Stimulated activated CD4-positive, alpha-beta T cell treated with anti-CD3 and anti-CD28 coated beads, Interleukin-4, amount 100 ng/mL, for 4 hours (primary cell): ENCODE measurements around the gene SLIRP.
"Not testable (repeated sequence)": the region's sequence is repeated elsewhere in the genome, so short reads cannot be mapped to it uniquely, and the experiment has no call there.

Experiments used
- DNase-seq, 2 experiments: peaks; one replicate each; pipeline ENCODE4 v3.0.0-alpha.2; 2020

The SLIRP gene

DNA sequence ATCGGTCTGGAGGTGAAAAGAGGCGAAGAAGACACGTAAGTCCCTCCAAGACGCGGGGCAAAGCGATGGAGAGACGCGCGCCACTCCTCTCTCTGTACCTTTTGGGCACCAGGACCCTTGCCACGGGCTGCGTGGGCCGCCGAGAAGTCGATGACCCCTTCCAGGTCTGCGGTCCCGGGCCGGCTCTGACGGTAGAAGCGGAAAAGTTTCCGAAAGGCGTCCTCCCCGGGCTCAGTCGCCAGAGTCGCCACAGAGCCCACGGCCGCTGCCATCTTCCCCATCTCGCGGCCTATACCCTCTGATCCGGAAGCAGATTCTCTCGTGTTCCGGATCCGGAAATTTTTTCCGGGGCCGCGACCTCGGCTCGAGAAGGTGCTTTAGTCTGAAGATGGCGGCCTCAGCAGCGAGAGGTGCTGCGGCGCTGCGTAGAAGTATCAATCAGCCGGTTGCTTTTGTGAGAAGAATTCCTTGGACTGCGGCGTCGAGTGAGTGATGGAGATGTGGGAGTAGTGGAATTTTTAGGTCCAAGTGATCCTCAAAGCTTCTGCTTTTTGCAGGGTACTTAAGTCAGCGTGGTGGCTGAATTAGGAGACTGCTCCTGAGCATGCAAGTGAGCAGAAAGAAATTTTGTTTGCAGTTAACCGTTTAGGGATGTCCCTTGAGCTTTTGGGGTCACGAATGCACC, at the start of gene SLIRP, which contains the start of gene ALKBH1:
Gene SLIRP, plus strand, starts transcription at position 380 of the 685 bp plus-strand sequence. Its CDS starts 9 bp downstream, at position 389.
Gene ALKBH1, minus strand, starts transcription at position 300 of the 685 bp plus-strand sequence. Its CDS starts 19 bp downstream, at position 281.
- DNase-seq: peak; percentile 77 to 84

DNA sequence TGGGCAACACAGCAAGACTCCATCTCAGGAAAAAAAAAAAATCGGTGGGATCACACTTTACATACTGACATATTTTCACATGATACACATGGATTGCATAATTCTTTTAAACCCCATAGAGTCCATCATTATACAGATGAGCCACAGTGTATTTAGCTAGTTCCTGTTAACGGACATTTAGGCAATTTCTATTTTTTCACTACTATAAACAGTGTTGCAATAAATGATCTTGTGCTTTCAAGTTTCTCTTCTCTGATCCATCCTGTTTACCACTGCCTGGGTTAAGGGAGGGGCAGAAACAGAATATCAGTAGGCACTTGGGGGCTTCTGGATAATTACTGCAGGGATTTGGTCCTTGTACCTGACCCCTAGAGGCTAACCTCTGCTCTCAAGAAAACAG, 48.1 kb upstream of the SLIRP start:
- no peak for DNase-seq

DNA sequence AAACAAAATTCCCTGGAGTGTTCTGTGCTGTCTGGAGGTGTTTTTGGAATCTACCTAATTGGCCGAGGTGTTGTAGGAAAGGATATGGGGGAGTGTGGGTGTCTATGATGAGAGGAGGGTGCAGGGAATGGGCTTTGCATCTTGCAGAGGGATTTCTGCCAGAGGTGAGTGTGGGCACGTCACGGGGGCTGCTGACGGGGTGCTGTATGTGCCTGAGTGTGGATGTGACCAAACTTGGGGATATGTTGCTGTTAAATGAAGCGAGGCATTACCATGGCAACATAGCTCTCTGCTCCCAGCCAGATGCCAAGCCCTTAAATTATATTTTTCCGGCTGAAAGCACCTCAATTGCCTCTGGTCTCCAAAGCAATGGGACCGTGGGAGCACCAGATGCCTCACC, 47.1 kb upstream of the SLIRP start:
- no peak for DNase-seq

DNA sequence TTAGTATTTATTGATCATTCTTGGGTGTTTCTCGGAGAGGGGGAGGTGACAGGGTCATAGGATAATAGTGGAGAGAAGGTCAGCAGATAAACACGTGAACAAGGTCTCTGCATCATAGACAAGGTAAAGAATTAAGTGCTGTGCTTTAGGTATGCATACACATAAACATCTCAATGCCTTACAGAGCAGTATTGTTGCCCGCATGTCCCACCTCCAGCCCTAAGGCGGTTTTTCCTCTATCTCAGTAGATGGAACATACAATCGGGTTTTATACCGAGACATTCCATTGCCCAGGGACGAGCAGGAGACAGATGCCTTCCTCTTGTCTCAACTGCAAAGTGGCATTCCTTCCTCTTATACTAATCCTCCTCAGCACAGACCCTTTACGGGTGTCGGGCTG, 46.3 kb upstream of the SLIRP start:
- not testable (repeated sequence) for DNase-seq

DNA sequence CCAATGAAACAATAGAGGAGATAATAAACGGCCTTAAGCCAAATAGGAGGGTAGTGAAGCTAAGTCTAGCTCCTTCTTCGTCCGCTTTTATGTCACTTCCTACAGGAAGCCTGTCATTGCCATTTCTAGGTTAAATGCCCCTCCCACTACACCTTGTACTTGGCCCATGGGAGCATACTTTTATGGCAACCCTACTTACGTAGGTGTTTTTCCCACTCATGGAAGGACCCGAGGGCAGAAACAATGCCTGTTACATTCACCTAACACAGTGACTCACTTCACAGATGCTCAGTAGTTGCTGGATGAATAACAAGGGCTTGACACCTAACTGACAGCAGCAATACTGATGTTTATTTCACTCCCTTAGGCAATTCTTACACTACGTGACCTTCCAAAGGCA, 44.6 kb upstream of the SLIRP start:
- DNase-seq: no peak

DNA sequence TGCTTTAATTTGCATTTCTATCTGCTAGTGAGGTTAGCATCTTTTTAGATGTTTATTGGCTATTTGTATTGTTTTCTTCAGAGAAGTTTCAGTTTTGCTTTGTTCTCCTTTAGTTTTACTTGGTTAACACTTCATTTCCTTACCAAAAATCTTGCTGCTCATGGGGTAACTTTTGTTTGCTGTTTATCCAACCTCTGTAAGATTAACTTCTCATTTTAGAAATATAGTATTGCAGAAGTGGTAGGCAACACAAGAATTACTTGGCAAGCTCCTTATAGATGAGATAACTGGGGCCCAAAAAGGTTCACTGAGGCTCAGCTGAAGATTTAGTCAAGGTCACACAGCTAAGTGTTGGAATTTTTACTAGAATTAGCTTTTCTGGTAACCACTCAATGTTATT, 40.6 kb upstream of the SLIRP start:
- no peak for DNase-seq

DNA sequence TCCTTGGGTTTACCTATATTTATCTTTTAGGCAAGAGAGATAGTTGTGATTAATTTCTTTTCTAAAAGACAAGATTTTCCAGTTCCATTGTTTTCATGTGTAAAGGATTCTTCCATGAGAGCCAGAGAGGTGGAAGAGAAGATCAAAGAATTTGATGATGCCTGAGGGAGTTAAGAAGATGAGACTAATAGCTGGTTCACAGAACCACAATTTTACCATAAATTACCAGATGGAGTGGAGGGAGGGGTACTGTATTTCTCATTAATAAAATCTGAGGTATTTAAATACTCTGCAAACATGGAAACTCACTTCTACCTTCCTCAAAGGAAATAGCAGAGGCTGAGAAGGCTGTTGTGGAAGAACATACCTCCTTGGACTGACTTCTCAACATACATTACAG, 34.7 kb upstream of the SLIRP start:
- DNase-seq: no peak

DNA sequence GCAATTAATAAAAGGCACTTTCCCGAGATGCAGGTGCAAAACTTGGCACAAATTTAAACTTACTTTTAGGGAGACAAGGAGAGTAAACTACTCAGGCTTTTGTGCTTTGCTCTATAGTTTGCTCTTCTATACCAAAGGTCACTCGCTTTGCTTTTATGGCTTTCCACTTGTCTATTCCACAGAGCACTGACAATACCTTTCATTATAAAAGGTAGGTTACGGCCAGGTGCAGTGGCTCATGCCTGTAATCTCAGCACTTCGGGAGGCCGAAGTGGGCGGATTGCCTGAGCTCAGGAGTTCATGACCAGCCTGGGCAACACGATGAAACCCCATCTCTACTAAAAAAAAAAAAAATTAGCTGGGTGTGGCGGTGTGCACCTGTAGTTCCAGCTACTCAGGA, 33.0 kb upstream of the SLIRP start:
- no peak for DNase-seq

DNA sequence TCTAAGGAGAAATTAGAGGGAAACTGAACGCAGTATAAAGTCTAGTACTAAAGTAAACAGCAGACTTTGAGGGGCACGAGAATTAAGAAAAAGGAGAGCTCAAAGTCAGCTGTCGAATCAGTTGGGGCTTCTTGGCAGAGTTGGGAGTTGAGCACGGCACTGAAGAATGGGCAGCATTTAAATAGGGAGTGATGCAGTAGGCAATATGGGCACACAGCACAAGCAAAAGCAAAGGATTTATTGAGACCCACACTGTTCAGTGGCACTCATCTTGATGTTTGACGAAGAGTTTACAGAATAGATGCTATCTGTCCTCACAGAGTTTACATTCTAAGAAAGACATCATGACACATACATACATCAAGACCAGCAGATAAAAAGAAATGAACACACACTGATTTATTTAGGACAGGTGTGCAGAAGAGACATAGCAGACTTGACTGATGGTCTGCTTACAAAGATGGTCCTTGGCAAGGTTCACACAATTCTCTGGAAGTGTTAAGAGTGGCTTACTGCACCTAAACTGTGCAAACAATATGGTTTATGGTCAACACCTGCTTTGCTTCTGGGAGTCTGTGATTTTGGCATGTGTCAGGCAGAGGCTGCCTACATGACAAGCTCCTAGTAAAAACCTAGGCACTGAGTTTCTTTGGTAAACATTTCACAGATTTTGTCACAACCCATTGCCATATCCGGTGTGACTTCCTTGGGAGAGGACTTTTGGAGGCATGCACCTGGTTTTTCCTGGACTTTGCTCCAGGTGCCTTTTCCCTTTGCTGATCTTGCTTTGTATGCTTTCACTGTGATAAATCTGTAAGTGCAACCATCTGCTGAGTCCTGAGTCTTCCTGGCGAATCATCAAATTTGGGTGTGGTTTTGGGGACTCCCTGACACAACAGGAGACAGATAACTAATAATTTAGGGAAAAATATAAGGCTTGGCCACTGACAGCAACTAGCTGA, 26.4 kb upstream of the SLIRP start:
- no peak for DNase-seq

DNA sequence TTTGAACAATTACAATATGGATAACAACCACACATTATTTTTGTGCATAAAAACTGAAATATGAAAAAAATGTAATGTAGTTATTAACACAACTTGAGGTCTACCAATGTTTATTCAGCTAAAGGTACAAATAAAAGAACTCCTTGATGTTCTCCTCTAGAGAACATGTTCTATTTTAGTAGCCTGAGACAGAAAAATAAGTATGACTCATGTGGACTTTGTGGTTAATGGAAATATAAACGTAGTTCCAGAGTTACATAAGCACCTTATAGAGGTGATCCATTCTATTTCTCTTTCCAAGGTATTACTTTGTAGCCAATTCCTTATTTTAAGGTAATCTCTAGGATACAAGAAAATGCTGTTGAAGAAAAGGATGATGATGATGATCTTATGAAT, 25.7 kb upstream of the SLIRP start:
- DNase-seq: no peak

DNA sequence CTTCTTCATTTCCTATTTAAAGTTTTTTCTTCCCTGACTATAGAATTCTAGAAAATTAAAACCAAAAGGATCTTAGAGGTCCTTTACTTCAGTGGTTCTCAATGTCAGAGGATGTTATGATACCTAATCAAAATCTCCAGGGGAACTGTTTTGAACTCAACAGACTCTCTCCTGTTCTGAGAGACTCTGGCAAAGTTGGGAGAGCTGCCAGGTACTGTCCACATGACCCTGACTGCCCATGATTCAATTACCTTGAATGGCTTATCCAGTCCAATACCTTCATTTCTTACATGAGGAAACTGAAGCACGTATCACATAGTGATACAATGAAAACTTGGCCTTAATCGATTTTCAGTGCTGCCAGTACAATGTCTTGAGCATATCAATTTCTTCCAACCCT, 16.6 kb upstream of the SLIRP start:
- DNase-seq: no peak

DNA sequence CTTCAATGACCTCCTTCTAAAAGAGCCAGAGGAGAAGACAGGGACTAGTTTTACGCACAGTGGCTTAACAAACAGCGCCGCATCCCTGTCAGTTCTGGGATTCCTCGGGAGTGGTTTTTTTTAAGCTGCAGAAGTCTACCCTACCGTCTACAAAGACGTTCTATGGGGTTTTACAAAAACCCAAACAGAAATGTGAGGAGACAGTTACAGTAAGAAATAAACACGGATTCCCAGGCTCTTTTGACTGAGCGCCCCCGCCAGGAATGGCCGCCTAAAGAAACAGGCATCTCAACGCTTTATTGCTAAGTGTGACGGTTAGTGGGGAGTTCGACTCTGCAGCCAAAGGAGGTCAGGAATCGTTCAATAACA, 564 bp upstream of the SLIRP start:
- DNase-seq: peak in 1 of 2 experiments; percentile 2

DNA sequence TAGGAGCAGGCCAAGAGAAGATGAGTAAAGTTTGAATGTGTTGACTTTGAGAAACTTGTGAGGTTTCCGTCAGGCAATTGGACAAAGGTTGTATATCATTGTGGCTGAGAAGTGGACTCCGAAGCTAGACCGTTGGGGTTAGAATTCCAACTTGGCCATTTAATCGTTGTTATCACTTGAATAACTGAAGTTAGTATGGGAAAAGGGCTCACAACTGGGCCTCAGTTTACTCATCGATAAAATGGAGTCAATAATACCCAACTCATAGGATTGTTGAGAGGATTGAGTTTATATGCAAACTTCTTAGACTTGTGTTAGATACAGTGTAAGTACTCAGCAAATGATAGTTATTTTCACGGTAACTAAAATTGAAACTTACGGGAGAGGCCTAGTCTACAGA, 846 bp downstream of the SLIRP start:
- DNase-seq: no peak

DNA sequence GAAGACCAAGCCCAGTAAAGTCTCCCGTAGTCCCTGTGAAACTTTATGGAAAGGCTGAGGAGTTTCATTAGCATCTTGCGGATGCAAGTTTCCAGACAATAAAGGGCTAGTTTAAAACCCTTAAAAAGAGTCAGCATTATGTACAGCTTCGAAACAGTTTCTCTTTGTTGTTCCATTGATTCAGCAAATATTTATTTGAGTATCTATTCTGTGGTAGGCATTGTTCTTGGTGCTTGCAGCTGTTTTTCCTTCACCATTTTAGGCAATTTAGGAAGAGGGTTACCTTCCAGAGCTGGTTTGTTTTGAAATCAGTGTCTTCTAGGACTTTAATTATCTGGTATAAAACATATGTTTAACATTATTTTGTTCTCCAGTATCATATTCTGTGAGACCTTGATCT, 1.5 kb downstream of the SLIRP start:
- DNase-seq: no peak

DNA sequence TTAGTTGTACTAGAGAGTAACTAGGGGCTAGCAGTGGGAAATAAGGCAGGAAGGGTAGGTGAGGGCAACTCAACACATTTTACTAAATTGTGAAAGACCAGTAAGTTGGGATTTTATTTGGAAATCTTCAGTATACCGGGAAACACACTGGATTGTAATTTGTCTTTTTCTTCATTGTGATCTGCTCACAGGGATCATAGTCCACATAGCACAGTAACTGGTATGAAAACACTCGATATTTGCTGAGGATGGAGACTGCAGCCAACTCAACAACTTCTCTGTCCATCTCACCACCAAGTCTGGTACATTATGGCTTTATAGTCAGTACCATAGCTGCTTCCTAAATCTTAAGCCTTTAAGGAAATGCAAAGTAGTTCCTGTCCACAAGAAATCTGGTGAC, 2.5 kb downstream of the SLIRP start:
- DNase-seq: no peak

DNA sequence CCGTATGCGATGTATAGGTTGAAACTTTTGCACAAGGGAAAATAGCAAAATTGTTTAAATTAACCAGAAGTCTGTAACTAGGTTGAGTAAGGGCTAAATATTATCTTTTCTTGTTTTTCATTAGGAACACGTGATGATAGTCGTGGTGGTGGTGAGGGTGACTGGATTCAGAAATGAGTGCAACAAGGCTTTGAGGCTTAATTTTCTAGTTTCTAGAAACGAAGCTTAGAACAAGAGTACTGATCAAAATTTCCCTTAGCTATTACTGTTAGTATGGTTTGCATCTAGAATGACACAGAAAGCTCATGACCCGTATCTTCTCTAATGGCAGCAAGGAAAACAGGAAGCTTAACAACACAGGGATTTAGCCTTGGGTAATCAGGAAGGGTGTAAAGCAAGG, 7.0 kb downstream of the SLIRP start:
- no peak for DNase-seq

DNA sequence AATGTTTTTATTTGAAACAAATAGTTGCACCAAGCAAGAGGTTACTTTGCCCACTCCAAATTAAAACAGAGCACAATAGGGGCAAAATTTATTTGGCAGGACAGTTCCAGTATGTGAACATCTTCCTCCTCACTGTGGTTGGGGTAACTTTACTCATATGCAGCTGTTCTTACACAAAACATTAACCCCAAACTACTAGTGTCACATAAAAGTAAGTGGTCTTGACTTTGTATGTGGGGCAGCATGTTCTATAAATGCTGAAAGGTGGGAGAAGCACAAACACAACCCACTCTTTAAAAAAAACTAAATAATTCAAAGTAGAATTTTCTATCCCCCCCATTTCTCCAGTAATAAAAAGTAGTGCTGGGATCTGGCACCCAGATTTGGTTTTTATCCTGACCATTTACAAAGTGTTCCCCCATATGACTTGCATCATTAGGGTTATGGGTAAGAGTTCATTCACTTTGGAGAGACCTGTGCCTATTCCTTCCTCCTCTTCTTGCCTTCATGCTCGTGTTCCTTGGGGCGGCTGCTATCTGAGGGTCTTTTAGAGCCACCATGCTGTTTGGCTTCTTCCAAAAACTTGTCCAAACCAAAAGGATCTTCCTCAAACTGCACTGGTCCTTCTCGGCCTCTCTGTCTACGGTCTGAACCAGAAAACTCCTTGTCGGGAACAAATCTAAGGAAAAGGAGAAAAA, 9.9 kb downstream of the SLIRP start:
- DNase-seq: no peak

DNA sequence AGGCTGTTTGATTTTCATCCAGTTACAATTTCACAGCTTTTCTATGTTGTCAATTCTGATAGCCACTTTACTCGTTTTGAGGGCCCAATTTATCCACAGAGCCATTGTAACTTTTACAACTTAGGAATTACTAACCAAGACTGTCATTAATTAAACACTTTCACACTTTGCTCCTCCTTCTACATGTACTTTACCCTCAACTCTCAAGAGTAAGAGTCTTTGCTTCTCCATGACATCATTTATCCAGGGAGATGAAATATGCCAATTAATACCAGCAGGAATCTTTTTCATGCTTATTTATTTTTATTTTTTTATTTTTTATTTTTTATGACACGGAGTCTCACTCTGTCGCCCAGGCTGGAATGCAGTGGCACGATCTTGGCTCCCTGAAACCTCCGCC, 13.5 kb downstream of the SLIRP start:
- no peak for DNase-seq

DNA sequence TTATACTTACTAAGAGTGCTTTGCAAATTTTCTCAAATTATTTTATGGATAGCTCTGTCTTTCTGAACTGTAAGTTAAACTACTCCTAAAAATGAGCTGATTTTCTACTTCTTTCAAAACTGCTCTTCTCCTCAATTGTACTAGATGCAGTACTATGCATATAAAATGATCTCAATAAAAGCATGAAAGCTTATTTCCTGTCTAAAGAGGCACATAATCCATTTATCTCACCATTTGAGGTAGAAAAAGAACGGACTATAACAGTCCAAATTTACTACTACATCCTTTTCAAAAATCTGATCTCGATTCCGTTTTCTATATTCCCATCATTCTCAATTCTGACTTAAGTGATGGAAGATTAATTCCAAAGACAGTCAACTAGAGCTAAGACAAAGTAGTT, 14.4 kb downstream of the SLIRP start:
- DNase-seq: no peak

DNA sequence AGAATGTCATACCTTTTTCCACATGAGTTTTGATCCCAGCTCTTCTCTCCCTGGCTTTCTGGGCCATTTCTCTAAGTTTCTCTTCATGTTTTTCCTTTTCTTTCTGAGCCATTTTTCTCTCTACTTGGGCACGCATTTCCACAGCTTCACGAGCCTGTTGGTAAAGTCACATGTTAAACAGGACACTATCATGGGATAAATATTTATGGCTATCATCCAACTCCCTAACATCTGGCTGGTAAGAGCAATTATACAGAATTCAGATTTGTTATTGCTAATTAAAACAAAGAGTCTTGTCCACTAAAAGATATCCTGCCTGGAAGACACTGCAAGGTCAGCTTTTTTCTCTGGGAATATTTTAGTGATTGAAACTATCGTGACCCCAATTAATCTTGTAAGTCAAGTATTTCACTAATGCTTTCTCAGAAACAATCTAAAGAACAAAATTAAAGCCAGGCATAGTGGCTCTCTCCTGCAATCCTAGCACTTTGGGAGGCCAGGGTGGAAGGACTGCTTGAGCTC, 23.1 kb downstream of the SLIRP start:
- DNase-seq: no peak

DNA sequence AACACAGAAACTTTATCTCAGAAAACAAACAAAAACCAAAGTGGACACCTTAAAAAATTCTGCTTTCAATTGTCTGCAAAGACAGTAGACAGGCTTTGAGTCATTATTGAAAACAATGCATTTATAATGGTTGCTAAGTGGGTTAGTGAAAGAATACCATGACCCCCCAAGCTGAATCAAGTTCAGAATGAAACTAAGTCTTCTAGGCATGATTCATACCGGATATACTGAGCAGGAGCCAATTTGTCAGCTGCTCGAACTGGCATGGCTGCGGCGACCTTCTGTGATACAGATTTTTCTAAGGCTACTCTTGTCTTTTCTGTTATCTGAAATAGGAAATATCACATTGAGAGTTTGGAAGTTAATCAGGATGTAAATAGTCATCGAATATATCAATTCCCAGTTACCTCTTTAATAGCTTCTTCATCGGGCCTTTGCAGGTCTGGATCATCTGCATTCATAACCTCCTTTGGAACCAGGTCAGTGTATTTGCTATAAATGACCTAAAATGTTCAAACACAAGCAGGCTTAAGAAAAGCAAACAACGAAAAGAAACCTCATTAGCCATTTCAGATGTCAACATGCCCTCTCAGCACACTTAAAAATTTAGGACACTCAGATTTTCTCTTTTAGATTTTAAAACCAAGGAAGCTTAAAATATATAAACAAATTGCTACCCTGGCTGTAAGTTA, 30.8 kb downstream of the SLIRP start:
- no peak for DNase-seq

DNA sequence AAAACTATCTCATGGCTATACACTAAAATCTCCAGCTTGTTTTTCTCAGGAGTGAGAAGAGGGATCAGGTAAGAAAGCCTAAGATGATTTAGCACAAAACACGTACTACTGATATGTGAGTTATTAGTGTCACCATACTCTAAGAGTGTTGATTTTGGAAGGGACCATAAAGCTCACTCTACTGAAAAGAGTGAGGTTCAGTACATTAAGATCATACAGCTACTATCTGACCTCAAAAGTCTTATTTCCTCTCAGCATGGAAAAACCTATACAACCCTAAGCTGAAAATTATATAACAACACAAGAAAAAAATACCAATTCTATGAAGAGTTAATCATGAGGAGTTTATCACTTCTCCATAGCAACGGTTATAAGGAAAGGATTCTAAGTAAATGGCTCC, 33.5 kb downstream of the SLIRP start:
- no peak for DNase-seq
